Limb (tissue), 2 donors: Measurements from ENCODE around the gene LRRC43.
A peak's percentile ranks its signal among the peaks of the same experiment; 100 is the strongest.

Experiments used
- DNase-seq, 2 donors: peaks; one replicate each; pipeline ENCODE4 v3.0.0-alpha.2; 2016; ENCODE audit errors: extremely low spot score in 2 of 2

LRRC43 gene

GRCh38 chr12:122225683-122226365, 42.9 kb downstream of the LRRC43 start, which contains the start of gene DIABLO:
DIABLO (minus strand) TSS chr12:122226052; CDS start chr12:122226014, 38 bp downstream.
- DNase-seq: peak; percentile 100

- DNase-seq: peak in 1 of 2 donors; percentile 50
Observed at GRCh38 chr12:122226366-122227125, 43.6 kb downstream of the LRRC43 start.

DNA sequence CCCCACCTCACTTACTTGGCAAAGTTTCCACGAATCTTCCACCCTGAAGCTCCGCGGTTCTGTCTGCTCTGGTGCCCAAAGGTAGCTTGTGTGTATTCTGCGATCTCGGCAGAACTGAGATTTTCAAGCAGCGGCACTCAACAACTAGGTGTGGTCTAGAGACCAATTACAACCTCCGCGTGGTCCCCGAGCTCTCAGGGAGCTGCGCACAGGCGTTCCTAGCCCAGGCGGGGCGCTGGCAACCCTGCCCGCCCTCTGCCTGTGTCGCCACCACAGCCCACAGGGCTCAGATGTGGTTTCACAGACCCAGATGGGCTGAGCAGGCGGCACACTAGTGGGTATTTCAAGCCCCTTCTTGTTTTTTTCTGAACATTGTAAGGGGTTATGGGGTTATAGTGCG, 44.4 kb downstream of the LRRC43 start:
- no peak for DNase-seq

GRCh38 chr12:122228092-122228491, 45.2 kb downstream of the LRRC43 start:
- no peak for DNase-seq

DNA sequence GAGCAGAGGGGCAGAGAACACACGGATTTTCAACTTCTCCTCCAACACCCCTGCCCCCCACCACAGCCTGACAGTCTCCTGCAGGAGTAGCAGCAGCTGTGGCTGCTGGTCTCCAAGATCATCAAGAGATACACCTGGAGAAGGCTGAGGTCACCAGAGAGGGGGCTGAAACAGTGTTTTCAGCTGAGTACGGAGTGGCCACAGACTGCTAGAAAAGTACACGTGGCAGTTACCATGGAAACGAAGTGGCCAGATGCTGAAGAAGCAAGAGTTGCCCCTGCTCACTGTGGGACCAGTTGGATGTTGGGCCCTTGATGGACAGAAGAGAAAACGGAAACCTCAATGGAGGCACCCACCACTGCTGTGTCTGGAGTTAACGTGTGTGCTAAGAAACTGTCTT, 47.9 kb downstream of the LRRC43 start:
- no peak for DNase-seq

DNA sequence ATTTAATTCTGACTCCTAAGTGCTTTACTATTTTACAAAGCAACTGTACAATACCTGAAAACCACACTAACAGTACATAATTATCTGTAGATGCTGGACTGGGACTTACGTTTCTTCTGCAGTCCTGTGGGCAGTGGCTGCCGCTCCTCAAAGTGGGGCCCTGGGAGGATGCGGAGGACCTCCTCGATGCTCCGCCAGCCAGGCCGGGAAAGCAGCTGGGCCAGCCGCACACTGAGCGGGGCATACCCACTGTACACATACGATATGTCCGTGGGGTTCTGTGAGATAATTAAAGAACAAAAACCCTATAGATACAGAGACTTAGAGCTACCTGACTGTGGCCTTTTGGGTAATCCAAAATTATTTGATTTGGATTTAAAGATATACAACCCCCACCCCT, 49.8 kb downstream of the LRRC43 start:
- no peak for DNase-seq

DNA sequence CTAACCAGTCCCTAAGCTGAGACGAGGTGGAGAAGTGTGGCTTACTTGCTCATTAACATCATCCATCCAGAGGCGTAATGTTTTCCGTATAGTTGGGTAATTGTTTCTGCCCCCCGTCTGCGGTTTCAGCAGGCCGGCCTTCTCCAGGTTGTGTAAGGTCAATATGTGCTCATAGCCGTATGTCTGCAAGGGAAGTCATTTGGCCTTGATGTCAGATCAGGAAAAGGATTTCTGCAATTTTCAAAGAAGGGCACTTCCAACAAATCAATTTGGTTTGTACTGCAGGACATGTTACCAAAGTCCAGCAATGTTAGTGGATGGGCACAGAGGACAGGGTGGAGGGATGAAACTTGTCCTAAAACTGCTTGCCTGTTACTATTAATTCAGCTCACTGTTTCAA, 52.8 kb downstream of the LRRC43 start:
- DNase-seq: no peak

DNA sequence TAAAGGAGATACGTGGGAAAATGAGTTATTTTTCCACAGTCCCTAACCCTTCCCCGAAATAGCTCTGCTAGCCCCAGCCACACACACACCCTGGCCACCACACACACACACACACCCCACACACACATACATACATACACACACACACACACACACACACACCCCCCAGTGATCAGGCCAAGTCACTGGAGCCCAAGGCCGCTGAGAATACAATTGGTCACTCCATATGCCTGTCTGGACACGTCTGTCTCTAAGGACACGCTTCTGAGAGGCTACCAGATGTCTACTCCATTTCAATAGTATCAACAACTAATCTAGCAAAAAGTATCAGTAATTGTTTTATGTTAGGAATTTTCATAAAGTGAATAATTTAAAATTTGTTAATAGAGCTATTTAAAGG, 55.9 kb downstream of the LRRC43 start:
- DNase-seq: no peak

- DNase-seq: no peak
Observed at GRCh38 chr12:122243965-122244364, 61.0 kb downstream of the LRRC43 start.

DNA sequence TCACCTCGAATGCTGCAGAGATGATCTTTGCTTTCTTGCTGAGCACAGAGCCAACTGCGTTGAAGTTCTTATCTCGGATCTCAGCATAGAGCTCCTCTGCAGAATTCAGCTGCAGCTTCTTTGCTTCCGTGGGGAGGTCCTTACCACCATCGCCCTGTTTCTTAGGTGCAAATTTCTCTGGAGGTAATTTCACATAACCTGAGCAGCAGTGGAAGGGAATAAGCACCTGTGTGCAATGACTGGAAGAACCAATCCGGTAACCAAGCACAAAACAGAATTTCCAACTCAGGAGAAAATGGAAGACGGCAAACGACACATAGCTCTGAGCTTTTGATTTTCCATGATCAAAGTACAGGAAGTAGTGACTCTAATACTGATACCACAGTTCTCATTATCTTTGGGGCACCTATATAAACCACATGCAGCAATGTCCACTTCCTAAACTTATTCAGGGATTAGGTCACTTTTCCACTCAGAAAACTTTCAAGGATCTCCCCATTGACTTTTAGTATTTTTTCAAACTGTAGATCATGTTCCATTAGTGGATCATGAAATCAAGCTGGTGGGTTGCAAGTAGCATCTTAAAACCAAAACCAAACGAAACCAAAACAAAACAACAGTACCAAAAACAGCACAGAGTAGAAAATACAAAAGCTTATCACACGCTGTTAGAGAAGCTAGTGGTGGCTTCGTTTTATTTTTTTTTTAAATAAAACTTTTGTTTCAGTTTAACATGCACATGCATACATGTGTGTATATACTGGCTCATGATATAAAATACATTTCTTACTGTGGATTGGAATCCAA, 61.8 kb downstream of the LRRC43 start:
- DNase-seq: no peak

DNA sequence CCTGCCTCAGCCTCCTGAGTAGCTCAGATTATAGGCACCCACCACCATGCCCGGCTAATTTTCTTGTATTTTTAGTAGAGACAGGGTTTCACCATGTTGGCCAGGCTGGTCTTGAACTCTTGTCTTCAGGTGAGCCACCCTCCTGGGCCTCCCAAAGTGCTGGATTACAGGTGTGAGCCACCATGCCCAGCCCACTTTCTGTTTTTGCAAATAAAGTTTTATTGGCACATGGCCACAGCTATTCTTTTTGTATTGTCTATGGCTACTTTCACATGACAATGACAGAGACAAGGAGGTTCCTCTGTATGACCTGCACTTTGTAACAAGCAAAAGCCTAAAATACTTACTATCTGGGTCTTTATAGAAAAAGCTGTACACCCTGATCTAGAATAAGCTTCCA, 62.6 kb downstream of the LRRC43 start:
- DNase-seq: no peak

DNA sequence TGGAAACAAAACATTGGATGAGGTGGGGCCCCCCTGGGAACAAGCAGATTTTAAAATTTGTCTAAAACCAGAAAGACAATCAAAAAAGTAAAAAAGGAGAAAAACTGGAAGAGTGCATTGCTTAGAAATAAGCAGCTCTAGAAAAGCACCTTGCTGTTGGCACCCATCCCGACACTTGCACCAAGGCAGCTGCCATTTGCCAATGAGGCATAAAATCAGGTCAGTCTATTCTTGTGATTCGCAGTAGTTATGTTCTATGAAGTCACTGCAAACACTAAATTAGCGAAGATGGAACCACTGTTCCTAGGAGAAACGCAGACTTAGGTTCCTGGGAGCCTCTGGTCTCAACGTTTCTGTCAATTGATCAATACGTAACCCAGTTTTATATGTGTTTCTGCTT, 67.1 kb downstream of the LRRC43 start:
- no peak for DNase-seq

DNA sequence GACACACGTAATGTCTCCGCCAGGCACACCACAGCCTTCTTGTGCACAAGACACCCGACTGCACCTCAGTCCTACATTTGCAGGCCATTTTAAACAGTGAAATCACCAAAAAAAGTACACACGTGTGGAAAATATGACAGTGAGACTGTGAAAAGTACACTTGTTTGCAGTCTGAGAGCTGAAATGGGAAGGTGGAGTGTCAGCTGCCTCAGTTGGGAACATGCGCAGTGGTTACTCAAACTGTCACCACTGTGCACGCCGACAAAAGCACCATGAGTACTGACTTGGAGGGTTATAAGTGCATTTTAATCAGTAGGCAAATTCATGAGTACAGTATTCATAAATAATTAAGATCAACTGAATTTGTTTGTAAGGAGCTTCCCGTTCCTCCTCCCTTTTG, 67.6 kb downstream of the LRRC43 start:
- no peak for DNase-seq
